Stimulated activated CD8-positive, alpha-beta memory T cell treated with anti-CD3 and anti-CD28 coated beads, Interleukin-15, amount 100 ng/mL, for 1 hour (primary cell): Measurements from ENCODE around the gene GAS6.
"Not testable (repeated sequence)": the region's sequence is repeated elsewhere in the genome, so short reads cannot be mapped to it uniquely, and the experiment has no call there.

Experiments
- DNase-seq: peaks from one replicate; pipeline ENCODE4 v3.0.0-alpha.2; 2020; ENCODE audit warnings: low read depth

GAS6 gene

GRCh38 chr13:113867913-113868312 is 4.0 kb upstream of the GAS6 start:
- DNase-seq: not testable (repeated sequence)

- DNase-seq: no peak
These were observed 1.6 kb upstream of the GAS6 start for GRCh38 chr13:113865427-113865826.

DNA sequence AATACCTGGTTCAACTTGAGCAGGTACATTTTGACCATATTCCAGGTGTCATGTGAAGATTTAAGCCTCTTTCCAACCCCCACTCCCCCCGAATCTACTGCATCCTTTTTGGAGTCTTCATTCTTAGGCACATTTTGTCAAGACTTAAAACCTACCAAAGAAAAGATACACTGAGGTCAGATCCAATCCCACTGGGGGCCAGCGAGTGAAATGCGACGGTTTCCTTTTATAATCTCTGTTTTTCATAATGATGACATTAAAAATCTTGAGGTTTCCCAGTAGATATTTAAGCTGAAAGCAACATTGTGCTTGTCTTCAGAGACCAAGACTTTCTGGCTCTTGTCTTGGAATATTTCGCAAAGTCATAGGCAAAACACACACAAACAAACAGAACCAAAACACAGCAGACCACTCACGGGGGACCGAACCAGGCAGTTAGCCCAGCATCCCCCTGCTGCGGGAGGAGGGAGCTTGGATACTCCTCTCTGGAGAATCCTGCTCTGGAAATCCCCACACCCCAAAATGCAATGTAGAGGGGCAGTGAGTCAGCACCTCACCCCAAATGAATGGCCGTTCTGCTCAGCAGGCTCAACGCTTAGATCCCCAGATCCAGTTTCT is 506 bp upstream of the GAS6 start:
- no peak for DNase-seq

GRCh38 chr13:113862931-113863523 is 849 bp downstream of the GAS6 start:
- no peak for DNase-seq

GRCh38 chr13:113862191-113862930 is 1.5 kb downstream of the GAS6 start:
- no peak for DNase-seq

DNA sequence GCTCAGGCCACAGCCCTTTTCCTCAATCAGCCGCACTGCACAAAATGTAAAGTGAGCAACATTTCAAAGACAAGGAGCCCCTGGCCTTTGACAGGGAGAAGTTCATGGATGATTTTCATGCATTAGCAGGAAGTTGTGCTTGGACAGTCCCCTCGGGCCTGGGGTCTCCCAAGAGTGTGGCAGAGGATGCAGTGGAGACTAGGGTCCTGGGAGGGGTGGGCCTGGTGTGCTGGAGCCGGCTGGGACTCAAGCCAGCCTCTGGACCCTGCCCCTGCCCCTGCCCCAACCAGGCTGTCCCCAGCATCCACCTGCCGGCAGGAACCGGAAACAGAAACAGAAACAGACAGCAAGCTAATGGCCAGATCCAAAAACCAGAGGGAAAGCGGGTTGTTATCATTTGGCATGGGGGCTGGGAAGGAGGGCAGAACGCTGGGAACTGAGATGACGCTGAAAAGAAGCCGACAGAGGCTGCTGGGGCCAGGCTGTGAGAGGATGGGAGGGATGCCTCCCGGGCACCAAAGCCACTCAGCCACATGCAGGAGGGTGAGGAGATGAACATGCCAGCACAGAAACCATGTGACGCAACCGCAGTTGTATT is 2.3 kb downstream of the GAS6 start:
- DNase-seq: no peak

- DNase-seq: no peak
These were observed 3.0 kb downstream of the GAS6 start for GRCh38 chr13:113860665-113861432.

- DNase-seq: no peak
These were observed 3.7 kb downstream of the GAS6 start for GRCh38 chr13:113860051-113860664.

DNA sequence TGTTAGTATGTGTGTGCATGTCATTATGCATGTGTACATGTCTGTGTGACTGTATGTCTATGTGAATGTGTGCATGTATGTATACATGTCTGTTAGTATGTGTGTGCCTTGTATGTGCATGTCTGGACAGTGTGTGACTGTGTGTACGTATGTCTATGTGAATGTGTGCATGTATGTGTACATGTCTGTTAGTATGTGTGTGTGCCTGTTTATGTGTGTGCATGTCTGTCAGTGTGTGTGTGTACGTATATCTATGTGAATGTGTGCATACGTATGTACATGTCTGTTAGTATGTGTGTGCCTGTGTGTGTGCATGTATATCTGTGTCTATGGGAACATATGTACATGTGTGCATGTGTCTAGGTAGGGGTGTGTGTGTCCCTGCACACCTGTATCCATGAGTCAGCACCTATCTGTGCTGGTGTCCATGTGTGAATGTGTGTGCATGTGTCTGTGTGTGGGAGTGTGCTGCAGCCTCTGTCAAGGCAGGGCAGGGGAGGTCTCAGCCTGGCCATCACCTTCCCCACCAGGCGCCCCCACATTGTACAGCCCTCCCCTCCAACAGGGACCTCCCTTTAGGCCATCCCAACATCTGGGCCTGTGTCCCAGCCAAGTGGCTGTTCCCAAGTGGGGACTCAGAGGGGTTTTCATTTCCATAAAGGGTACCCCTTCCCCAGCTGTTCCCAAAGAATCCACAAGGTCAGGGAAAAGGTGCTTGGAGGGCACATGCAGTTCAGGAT is 4.4 kb downstream of the GAS6 start:
- DNase-seq: no peak

DNA sequence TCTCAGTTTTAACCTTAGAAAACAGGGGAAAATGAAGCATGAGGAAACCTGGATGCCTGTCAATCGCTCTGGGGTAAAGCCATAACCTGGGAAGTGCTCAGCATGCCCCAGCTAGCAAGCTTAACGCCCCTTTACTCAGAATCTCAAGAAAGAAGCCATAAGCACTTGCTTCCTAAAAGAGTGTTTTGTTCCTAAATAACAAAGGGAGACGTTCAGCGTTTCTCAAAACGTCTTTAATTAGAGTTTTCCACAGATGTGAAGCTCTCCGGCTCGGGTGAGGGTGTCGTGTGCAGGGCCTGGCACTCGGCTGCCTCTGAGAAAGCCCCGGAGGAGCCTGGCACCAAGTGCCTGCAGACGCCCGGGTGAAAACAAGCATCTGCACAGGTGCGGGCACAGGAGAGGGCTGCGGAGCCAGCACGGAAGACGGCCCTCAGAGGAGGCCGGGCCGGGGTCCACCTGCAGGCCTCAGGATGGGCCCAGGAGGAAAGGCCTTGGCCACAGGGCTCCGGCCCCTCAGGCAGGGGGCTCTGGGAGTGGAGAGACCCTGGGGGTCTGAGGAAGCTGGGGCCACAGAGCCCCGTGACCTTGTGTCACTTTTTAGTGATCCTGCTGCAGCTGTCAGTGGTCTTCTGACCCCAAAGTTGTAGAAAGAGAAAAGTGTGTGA is 6.2 kb downstream of the GAS6 start:
- DNase-seq: no peak

DNA sequence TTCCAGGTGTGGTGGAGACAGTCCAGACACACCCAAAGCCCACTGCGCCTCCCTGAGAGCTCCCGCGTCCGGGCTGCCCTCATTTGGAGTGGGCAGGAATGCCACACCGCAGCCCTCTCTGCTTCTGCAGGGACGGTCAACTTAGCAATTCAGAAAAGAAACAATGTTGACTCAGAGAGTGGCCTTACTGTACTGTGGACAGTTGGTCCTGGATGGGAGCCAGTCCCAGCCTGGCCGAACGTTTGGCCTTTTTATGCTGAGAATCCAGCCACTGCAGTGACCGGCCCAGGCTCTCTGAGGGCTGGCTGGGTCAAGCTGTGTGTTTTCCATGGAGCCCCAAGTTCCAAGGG is 7.2 kb downstream of the GAS6 start:
- no peak for DNase-seq

DNA sequence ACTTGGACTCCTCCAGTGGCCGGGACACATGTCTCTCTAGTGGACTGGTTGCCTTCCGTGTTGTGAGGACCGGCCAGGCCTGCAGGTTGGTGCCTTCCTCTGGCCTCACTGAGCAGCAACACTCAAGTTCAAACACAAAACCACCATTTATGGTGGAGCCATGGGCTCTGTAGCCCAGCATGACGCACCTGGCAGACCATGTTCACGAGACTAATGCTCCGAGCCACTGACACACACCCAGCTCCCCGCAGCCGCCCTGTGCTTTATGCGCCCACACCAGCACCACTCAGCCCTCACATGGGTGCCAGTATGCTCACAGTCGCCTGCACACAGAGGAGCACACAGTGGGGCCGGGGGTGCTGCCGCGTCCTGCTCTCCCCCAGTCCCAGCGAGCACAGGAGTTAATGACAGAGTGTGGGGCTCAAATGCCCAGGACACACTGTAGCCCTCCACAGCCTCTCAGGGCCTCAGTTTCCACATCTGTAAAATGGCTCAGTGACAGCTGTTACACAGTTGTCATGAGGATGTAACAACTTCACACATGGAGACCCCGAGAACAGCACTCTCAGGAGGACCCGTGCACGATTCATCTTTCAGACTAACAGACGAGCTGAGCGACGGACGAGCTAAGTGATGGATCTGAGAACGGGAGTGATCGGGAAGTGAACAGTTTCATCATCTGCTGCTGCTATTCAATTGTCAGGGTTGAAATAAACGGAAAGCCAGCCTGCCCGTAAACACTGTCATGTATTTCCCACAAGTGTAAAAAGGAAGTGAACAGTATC is 7.8 kb downstream of the GAS6 start:
- DNase-seq: no peak

GRCh38 chr13:113855012-113855921 is 8.6 kb downstream of the GAS6 start:
- no peak for DNase-seq

- DNase-seq: no peak
These were observed 9.5 kb downstream of the GAS6 start for GRCh38 chr13:113854238-113855011.

- no peak for DNase-seq
These were observed 10.2 kb downstream of the GAS6 start for GRCh38 chr13:113853518-113854237.

GRCh38 chr13:113852536-113853517 is 11.0 kb downstream of the GAS6 start:
- no peak for DNase-seq
